ENCODE data around the gene FAT2.

Gene FAT2

GRCh38 chr5:151596828-151597539 lies 5.9 kb upstream of the FAT2 start:
- peaks cover 36% of the 10 kb centered on the region for H3K4me1 ChIP-seq (ENCODE audit: control insufficient read depth, insufficient read depth, low read depth, low read length)
- no peaks in the 10 kb centered on the region for H3K9me3 ChIP-seq (ENCODE audit: control insufficient read depth, low read length)
- no peak overlapping the region for H2BK12ac ChIP-seq (ENCODE audit: low read length in 2 of 2)
- H3K4me3 ChIP-seq (ENCODE audit: insufficient read depth in 1 of 2, low read depth in 1 of 2, low read length in 2 of 2), result no peak overlapping the region
- no peaks in the 10 kb centered on the region for H3K36me3 ChIP-seq (ENCODE audit: control insufficient read depth in 1 of 2, insufficient read depth in 2 of 2, low read depth in 1 of 2, low read length in 2 of 2)
- no peak overlapping the region for H2BK15ac ChIP-seq (ENCODE audit: low read depth, poor library complexity, severe bottlenecking)
- no peak overlapping the region for H3K23ac ChIP-seq (ENCODE audit: low read length in 2 of 2)
- H3K18ac ChIP-seq (ENCODE audit: low read depth in 1 of 2, low read length in 2 of 2), result no peak overlapping the region
- no peak overlapping the region for H4K8ac ChIP-seq (ENCODE audit: low read length)
- no peak overlapping the region for H3K14ac ChIP-seq (ENCODE audit: low read length in 2 of 2)
- H3K9ac ChIP-seq (ENCODE audit: low read length), result no peak overlapping the region
- H3K27ac ChIP-seq (ENCODE audit: low read length, poor library complexity, severe bottlenecking), result peak overlapping the region; percentile 69
- H2AK5ac ChIP-seq (ENCODE audit: low read length, severe bottlenecking), result no peak overlapping the region
- no peak overlapping the region for H2BK120ac ChIP-seq (ENCODE audit: low read depth, low read length)
- H3K4me2 ChIP-seq (ENCODE audit: low read length, poor library complexity, severe bottlenecking), result no peak overlapping the region
- no peaks in the 10 kb centered on the region for H3K79me1 ChIP-seq (replicated peaks; ENCODE audit: low read length, poor library complexity, severe bottlenecking)
- peaks cover 0 to 34% of the 10 kb centered on the region in 2 experiments for H3K27me3 ChIP-seq (ENCODE audit: control insufficient read depth in 1 of 2, insufficient read depth in 1 of 2, low read length in 2 of 2)
- WGBS, result 14% methylated on average over 2 of the region's 2 CpGs
- H2AFZ ChIP-seq (ENCODE audit: low read depth, low read length), result no peak overlapping the region
- no peak overlapping the region for H4K91ac ChIP-seq (ENCODE audit: low read length)
- peak overlapping the region; percentile 80 for H2BK5ac ChIP-seq (ENCODE audit: low read depth, low read length, poor library complexity, severe bottlenecking)
- DNase-seq, result no peak
- no peak overlapping the region for H3K4ac ChIP-seq (ENCODE audit: low read depth in 1 of 2, low read length in 2 of 2)

GRCh38 chr5:151595411-151595826 lies 4.3 kb upstream of the FAT2 start:
- Histone ChIP-seq H2BK12ac (ENCODE audit: low read length in 2 of 2) (no peak overlapping the region), H3K14ac (ENCODE audit: low read length in 2 of 2) (no peak overlapping the region)

GRCh38 chr5:151592855-151593408 lies 1.8 kb upstream of the FAT2 start:
- H2BK12ac ChIP-seq (ENCODE audit: low read length in 2 of 2), result no peak overlapping the region
- H3K27ac ChIP-seq (ENCODE audit: low read length, poor library complexity, severe bottlenecking), result peak overlapping the region; percentile 33
- no peak overlapping the region for H3K14ac ChIP-seq (ENCODE audit: low read length in 2 of 2)
- H3K18ac ChIP-seq (ENCODE audit: low read depth in 1 of 2, low read length in 2 of 2), result no peak overlapping the region
- H3K9ac ChIP-seq (ENCODE audit: low read length), result no peak overlapping the region
- no peak overlapping the region for H4K91ac ChIP-seq (ENCODE audit: low read length)
- H3K4me3 ChIP-seq (ENCODE audit: insufficient read depth in 1 of 2, low read depth in 1 of 2, low read length in 2 of 2), result no peak overlapping the region
- no peak overlapping the region for H3K4ac ChIP-seq (ENCODE audit: low read depth in 1 of 2, low read length in 2 of 2)
- H3K4me1 ChIP-seq (ENCODE audit: control insufficient read depth, insufficient read depth, low read depth, low read length), result peaks cover 46% of the 10 kb centered on the region
- no peaks in the 10 kb centered on the region for H3K79me1 ChIP-seq (replicated peaks; ENCODE audit: low read length, poor library complexity, severe bottlenecking)
- H2AFZ ChIP-seq (ENCODE audit: low read depth, low read length), result no peak overlapping the region
- no peak overlapping the region for H3K4me2 ChIP-seq (ENCODE audit: low read length, poor library complexity, severe bottlenecking)
- DNase-seq, result peak; percentile 3
- H2BK15ac ChIP-seq (ENCODE audit: low read depth, poor library complexity, severe bottlenecking), result no peak overlapping the region
- no peaks in the 10 kb centered on the region for H3K36me3 ChIP-seq (ENCODE audit: control insufficient read depth in 1 of 2, insufficient read depth in 2 of 2, low read depth in 1 of 2, low read length in 2 of 2)
- H3K23ac ChIP-seq (ENCODE audit: low read length in 2 of 2), result no peak overlapping the region
- H3K9me3 ChIP-seq (ENCODE audit: control insufficient read depth, low read length), result no peaks in the 10 kb centered on the region
- peaks cover 0 to 25% of the 10 kb centered on the region in 2 experiments for H3K27me3 ChIP-seq (ENCODE audit: control insufficient read depth in 1 of 2, insufficient read depth in 1 of 2, low read length in 2 of 2)
- H2BK5ac ChIP-seq (ENCODE audit: low read depth, low read length, poor library complexity, severe bottlenecking), result no peak overlapping the region
- 77% methylated on average over 8 of the region's 10 CpGs for WGBS
- no peak overlapping the region for H2BK120ac ChIP-seq (ENCODE audit: low read depth, low read length)
- H4K8ac ChIP-seq (ENCODE audit: low read length), result no peak overlapping the region
- H2AK5ac ChIP-seq (ENCODE audit: low read length, severe bottlenecking), result no peak overlapping the region

More at GRCh38 chr5:151595411-151595826, 4.3 kb upstream of the FAT2 start:
- Histone ChIP-seq H2BK120ac (ENCODE audit: low read depth, low read length) (no peak overlapping the region), H3K9me3 (ENCODE audit: control insufficient read depth, low read length) (no peaks in the 10 kb centered on the region), H2BK5ac (ENCODE audit: low read depth, low read length, poor library complexity, severe bottlenecking) (no peak overlapping the region), H4K8ac (ENCODE audit: low read length) (no peak overlapping the region), H3K23ac (ENCODE audit: low read length in 2 of 2) (no peak overlapping the region), H3K4me2 (ENCODE audit: low read length, poor library complexity, severe bottlenecking) (no peak overlapping the region), H4K91ac (ENCODE audit: low read length) (no peak overlapping the region), H3K4me1 (ENCODE audit: control insufficient read depth, insufficient read depth, low read depth, low read length) (peaks cover 45% of the 10 kb centered on the region), H2AK5ac (ENCODE audit: low read length, severe bottlenecking) (peak overlapping the region; percentile 5), H3K27ac (ENCODE audit: low read length, poor library complexity, severe bottlenecking) (no peak overlapping the region), H3K9ac (ENCODE audit: low read length) (no peak overlapping the region), H3K18ac (ENCODE audit: low read depth in 1 of 2, low read length in 2 of 2) (no peak overlapping the region), H3K4ac (ENCODE audit: low read depth in 1 of 2, low read length in 2 of 2) (no peak overlapping the region), H3K27me3 (ENCODE audit: control insufficient read depth in 1 of 2, insufficient read depth in 1 of 2, low read length in 2 of 2) (peaks cover 0 to 34% of the 10 kb centered on the region in 2 experiments), H2BK15ac (ENCODE audit: low read depth, poor library complexity, severe bottlenecking) (no peak overlapping the region), H3K4me3 (ENCODE audit: insufficient read depth in 1 of 2, low read depth in 1 of 2, low read length in 2 of 2) (no peak overlapping the region), H3K36me3 (ENCODE audit: control insufficient read depth in 1 of 2, insufficient read depth in 2 of 2, low read depth in 1 of 2, low read length in 2 of 2) (no peaks in the 10 kb centered on the region), H3K79me1 (replicated peaks; ENCODE audit: low read length, poor library complexity, severe bottlenecking) (no peaks in the 10 kb centered on the region), H2AFZ (ENCODE audit: low read depth, low read length) (no peak overlapping the region)
- DNase-seq, result no peak
- WGBS, result 89% methylated on average over 11 of the region's 11 CpGs

GRCh38 chr5:151589878-151590570 lies 1.1 kb downstream of the FAT2 start:
- Histone ChIP-seq H2BK120ac (ENCODE audit: low read depth, low read length) (no peak overlapping the region), H4K91ac (ENCODE audit: low read length) (no peak overlapping the region), H3K18ac (ENCODE audit: low read depth in 1 of 2, low read length in 2 of 2) (no peak overlapping the region), H3K4me1 (ENCODE audit: control insufficient read depth, insufficient read depth, low read depth, low read length) (peaks cover 28% of the 10 kb centered on the region), H3K79me1 (replicated peaks; ENCODE audit: low read length, poor library complexity, severe bottlenecking) (no peaks in the 10 kb centered on the region), H3K27ac (ENCODE audit: low read length, poor library complexity, severe bottlenecking) (no peak overlapping the region), H3K36me3 (ENCODE audit: control insufficient read depth in 1 of 2, insufficient read depth in 2 of 2, low read depth in 1 of 2, low read length in 2 of 2) (no peaks in the 10 kb centered on the region), H2BK15ac (ENCODE audit: low read depth, poor library complexity, severe bottlenecking) (no peak overlapping the region), H3K14ac (ENCODE audit: low read length in 2 of 2) (no peak overlapping the region), H2AFZ (ENCODE audit: low read depth, low read length) (no peak overlapping the region), H3K23ac (ENCODE audit: low read length in 2 of 2) (no peak overlapping the region), H3K4ac (ENCODE audit: low read depth in 1 of 2, low read length in 2 of 2) (no peak overlapping the region), H2BK12ac (ENCODE audit: low read length in 2 of 2) (no peak overlapping the region), H3K4me2 (ENCODE audit: low read length, poor library complexity, severe bottlenecking) (no peak overlapping the region), H3K9me3 (ENCODE audit: control insufficient read depth, low read length) (no peaks in the 10 kb centered on the region), H3K27me3 (ENCODE audit: control insufficient read depth in 1 of 2, insufficient read depth in 1 of 2, low read length in 2 of 2) (peaks cover 0 to 24% of the 10 kb centered on the region in 2 experiments), H3K9ac (ENCODE audit: low read length) (no peak overlapping the region), H4K8ac (ENCODE audit: low read length) (no peak overlapping the region), H2AK5ac (ENCODE audit: low read length, severe bottlenecking) (no peak overlapping the region), H3K4me3 (ENCODE audit: insufficient read depth in 1 of 2, low read depth in 1 of 2, low read length in 2 of 2) (no peak overlapping the region), H2BK5ac (ENCODE audit: low read depth, low read length, poor library complexity, severe bottlenecking) (no peak overlapping the region)
- WGBS, result 71% methylated on average over 6 of the region's 6 CpGs
- no peak for DNase-seq
